IMR-90 (cell line): ENCODE data around the gene PDE6B. TPM values are rescaled to one million over a fixed set of nuclear protein-coding genes. Genes with fewer than 3 reads are reported as not detected.

Experiments used
- ATAC-seq: fragments of 200-7000 bp; cut with Tn5 transposase; 2 replicates; pipeline ENCODE4 v1.9.1; 2020; ENCODE audit warnings: low read depth, mild to moderate bottlenecking, moderate library complexity
- BruUV-seq: library from RNA; stranded (reverse); fragments of 400-500 nt; replicated peaks from 2 replicates; lab custom pipeline; 2021; lab: Mats Ljungman, UMichigan
- CTCF ChIA-PET: fragments of 300-600 bp; formaldehyde crosslinking; extraction: SDS; loops from one replicate; lab custom pipeline; 2021; ENCODE audit warnings: antibody characterized with exemption; lab: Yijun Ruan, JAX
- POLR2A ChIA-PET: fragments of 300-600 bp; sonication (Branson Sonifier 250); formaldehyde crosslinking; loops from one replicate; lab custom pipeline; 2022; ENCODE audit warnings: antibody characterized with exemption; ENCODE audit not compliant: unreplicated experiment; lab: Charles Lee
- DNase-seq: peaks from one replicate; pipeline ENCODE4 v3.0.0; 2013
- H2AFZ ChIP-seq: replicated peaks from 2 replicates; pipeline ENCODE3; 2013; ENCODE audit warnings: low read length, mild to moderate bottlenecking; ENCODE audit not compliant: poor library complexity
- H2AK5ac ChIP-seq: 2 replicates; pipeline ENCODE4 v1.6.1; 2013; ENCODE audit warnings: low read depth, low read length, inconsistent platforms
- H2AK9ac ChIP-seq: replicated peaks from 2 replicates; pipeline ENCODE3; 2013; ENCODE audit warnings: mild to moderate bottlenecking, low read depth, low read length, moderate library complexity; ENCODE audit not compliant: poor library complexity
- H2BK120ac ChIP-seq: 2 replicates; pipeline ENCODE4 v1.6.1; 2013; ENCODE audit warnings: low read depth, low read length, inconsistent platforms
- H2BK15ac ChIP-seq: 3 replicates; pipeline ENCODE4 v1.6.1; 2013; ENCODE audit warnings: low read depth, low read length, inconsistent platforms
- H2BK20ac ChIP-seq: 2 replicates; pipeline ENCODE4 v1.6.1; 2013; ENCODE audit warnings: low read depth, mild to moderate bottlenecking, inconsistent platforms, low read length, moderate library complexity
- H2BK5ac ChIP-seq: 2 replicates; pipeline ENCODE4 v1.6.1; 2013; ENCODE audit warnings: mild to moderate bottlenecking, low read depth, low read length, inconsistent platforms; ENCODE audit not compliant: poor library complexity, severe bottlenecking
- H3K14ac ChIP-seq: replicated peaks from 2 replicates; pipeline ENCODE4 v1.6.1; 2013; ENCODE audit warnings: low read depth, low read length, inconsistent platforms
- H3K18ac ChIP-seq: 2 replicates; pipeline ENCODE4 v1.6.1; 2013; ENCODE audit warnings: low read depth, low read length, control low read depth
- H3K23ac ChIP-seq: 2 replicates; pipeline ENCODE4 v1.6.1; 2013; ENCODE audit warnings: low read depth, low read length, inconsistent platforms
- H3K27ac ChIP-seq: 2 replicates; pipeline ENCODE4 v1.5.1; 2013; ENCODE audit warnings: mild to moderate bottlenecking, control low read depth, low read length; ENCODE audit not compliant: insufficient read depth
- H3K27me3 ChIP-seq: 2 replicates; pipeline ENCODE4 v1.6.1; 2013; ENCODE audit warnings: low read length; ENCODE audit not compliant: control insufficient read depth, insufficient read depth
- H3K36me3 ChIP-seq: 2 replicates; pipeline ENCODE4 v1.6.1; 2013; ENCODE audit warnings: low read length, mixed read lengths; ENCODE audit not compliant: control insufficient read depth, insufficient read depth
- H3K4ac ChIP-seq: 2 replicates; pipeline ENCODE4 v1.6.1; 2013; ENCODE audit warnings: low read depth, low read length, inconsistent platforms
- H3K4me1 ChIP-seq: 2 replicates; pipeline ENCODE4 v1.6.1; 2013; ENCODE audit warnings: low read length, mixed read lengths; ENCODE audit not compliant: control insufficient read depth, insufficient read depth
- H3K4me2 ChIP-seq: 2 replicates; pipeline ENCODE4 v1.6.1; 2013; ENCODE audit warnings: low read depth, mild to moderate bottlenecking, control low read depth, low read length, moderate library complexity
- H3K4me3 ChIP-seq: 2 replicates; pipeline ENCODE4 v1.5.1; 2013; ENCODE audit warnings: low read depth, mild to moderate bottlenecking, control low read depth, low read length, moderate library complexity; ENCODE audit not compliant: insufficient read depth
- H3K56ac ChIP-seq: 2 replicates; pipeline ENCODE4 v1.6.1; 2013; ENCODE audit warnings: low read length, inconsistent platforms; ENCODE audit not compliant: insufficient read depth; ENCODE audit errors: extremely low read depth
- H3K79me1 ChIP-seq, 2 experiments: 2 replicates each; pipeline ENCODE4 v1.6.1; 2013; ENCODE audit warnings: low read length in 2 of 2, inconsistent platforms in 1 of 2, low read depth in 1 of 2
- H3K9ac ChIP-seq: 2 replicates; pipeline ENCODE4 v1.6.1; 2013; ENCODE audit warnings: low read depth, low read length, control low read depth
- H3K9me1 ChIP-seq: 2 replicates; pipeline ENCODE4 v1.6.1; 2013; ENCODE audit warnings: low read length, inconsistent platforms; ENCODE audit not compliant: insufficient read depth
- H3K9me3 ChIP-seq: 2 replicates; pipeline ENCODE4 v1.6.1; 2013; ENCODE audit warnings: low read length; ENCODE audit not compliant: control insufficient read depth, insufficient read depth
- H4K20me1 ChIP-seq: 2 replicates; pipeline ENCODE4 v1.6.1; 2013; ENCODE audit warnings: low read length, inconsistent platforms; ENCODE audit not compliant: insufficient read depth
- H4K5ac ChIP-seq: 2 replicates; pipeline ENCODE4 v1.6.1; 2013; ENCODE audit warnings: mild to moderate bottlenecking, low read depth, low read length, control low read depth
- H4K8ac ChIP-seq, 2 experiments: 2 replicates each; pipeline ENCODE4 v1.6.1; 2013; ENCODE audit warnings: low read depth in 2 of 2, low read length in 2 of 2, control low read depth in 1 of 2, inconsistent platforms in 1 of 2
- H4K91ac ChIP-seq: 2 replicates; pipeline ENCODE4 v1.6.1; 2013; ENCODE audit warnings: low read depth, low read length, inconsistent platforms; ENCODE audit not compliant: insufficient read depth
- CEBPB ChIP-seq: IDR thresholded peaks from 2 replicates; pipeline ENCODE4 v1.6.1; 2012; ENCODE audit warnings: low read depth, low read length, improper control_type of control experiment
- MAZ ChIP-seq: IDR thresholded peaks from 2 replicates; pipeline ENCODE4 v1.6.1; 2012; ENCODE audit warnings: low read depth, mild to moderate bottlenecking, low read length, improper control_type of control experiment, moderate library complexity, borderline replicate concordance
- MXI1 ChIP-seq: IDR thresholded peaks from 2 replicates; pipeline ENCODE4 v1.6.1; 2012; ENCODE audit warnings: low read depth, mild to moderate bottlenecking, low read length, moderate library complexity, borderline replicate concordance
- NFE2L2 ChIP-seq: fragments of 150-350 bp; IDR thresholded peaks from 2 replicates; pipeline ENCODE4 v1.6.1; 2016; ENCODE audit warnings: low read depth, mild to moderate bottlenecking, low read length
- RAD21 ChIP-seq: IDR thresholded peaks from 2 replicates; pipeline ENCODE4 v1.6.1; 2012; ENCODE audit warnings: low read length, improper control_type of control experiment
- RCOR1 ChIP-seq: IDR thresholded peaks from 2 replicates; pipeline ENCODE4 v1.6.1; 2012; ENCODE audit warnings: mild to moderate bottlenecking, low read length, improper control_type of control experiment; ENCODE audit not compliant: insufficient replicate concordance
- RFX5 ChIP-seq: IDR thresholded peaks from 2 replicates; pipeline ENCODE4 v1.8.0; 2012; ENCODE audit warnings: low read depth, mild to moderate bottlenecking, low read length, moderate library complexity
- WGBS, 2 experiments: methylation state at CpG; one replicate each; pipeline versions ENCODE4 v1.1.5 to v1.1.7; 2013; ENCODE audit warnings: missing lambda C conversion rate in 2 of 2; ENCODE audit not compliant: insufficient read length in 1 of 2; ENCODE audit errors: extremely low coverage in 2 of 2; 5-methylcytosine and 5-hydroxymethylcytosine counted together
- dilution Hi-C: fragments of 300-500 bp; cut with HindIII; formaldehyde crosslinking; loops from one replicate; pipeline ENCODE4 v1.14.3; 2018; ENCODE audit warnings: low sequenced_read_pairs; ENCODE audit not compliant: unreplicated experiment
- in situ Hi-C: fragments of 300-500 bp; cut with MboI; formaldehyde crosslinking; loops from 3 replicates; pipeline ENCODE4 v1.14.3; 2019; ENCODE audit warnings: low sequenced_read_pairs, inconsistent platforms, mixed read lengths
- intact Hi-C: fragments of 100-400 bp; cut with micrococcal nuclease; formaldehyde crosslinking; loops from 2 replicates; pipeline ENCODE4 v1.10.0; 2022
- polyA plus RNA-seq, 3 experiments: library from polyadenylated mRNA; depleted of rRNA; stranded (reverse); fragments of >200 nt; gene quantifications; 2 replicates each; pipeline ENCODE4 v1.2.3, GENCODE V29; 2012; ENCODE audit warnings: low replicate concordance in 1 of 3
- total RNA-seq: library from RNA; depleted of rRNA; stranded (reverse); fragments of >200 nt; gene quantifications from 2 replicates; pipeline ENCODE4 v1.2.3, GENCODE V29; 2012
- TF ChIP-seq, protein P1 (sequence below): fragments of 150-350 bp; IDR thresholded peaks from 2 replicates; pipeline ENCODE4 v1.6.1; 2017; ENCODE audit warnings: mild to moderate bottlenecking, antibody characterized with exemption, low read length, low read depth
- TF ChIP-seq, protein P2 (sequence below): fragments of 150-350 bp; IDR thresholded peaks from 2 replicates; pipeline ENCODE4 v1.6.1; 2016; ENCODE audit warnings: low read depth, mild to moderate bottlenecking, low read length, moderate library complexity, borderline replicate concordance
- TF ChIP-seq, protein P3 (sequence below): conservative IDR thresholded peaks from 2 replicates; pipeline ENCODE4 v1.5.1; 2012; ENCODE audit warnings: mild to moderate bottlenecking, low read depth, low read length, improper control_type of control experiment

The PDE6B gene
- total and polyA plus RNA-seq, 2 of the 4 experiments (the other 2 are of a cell fraction): under 0.01 TPM; not detected in 1

DNA sequence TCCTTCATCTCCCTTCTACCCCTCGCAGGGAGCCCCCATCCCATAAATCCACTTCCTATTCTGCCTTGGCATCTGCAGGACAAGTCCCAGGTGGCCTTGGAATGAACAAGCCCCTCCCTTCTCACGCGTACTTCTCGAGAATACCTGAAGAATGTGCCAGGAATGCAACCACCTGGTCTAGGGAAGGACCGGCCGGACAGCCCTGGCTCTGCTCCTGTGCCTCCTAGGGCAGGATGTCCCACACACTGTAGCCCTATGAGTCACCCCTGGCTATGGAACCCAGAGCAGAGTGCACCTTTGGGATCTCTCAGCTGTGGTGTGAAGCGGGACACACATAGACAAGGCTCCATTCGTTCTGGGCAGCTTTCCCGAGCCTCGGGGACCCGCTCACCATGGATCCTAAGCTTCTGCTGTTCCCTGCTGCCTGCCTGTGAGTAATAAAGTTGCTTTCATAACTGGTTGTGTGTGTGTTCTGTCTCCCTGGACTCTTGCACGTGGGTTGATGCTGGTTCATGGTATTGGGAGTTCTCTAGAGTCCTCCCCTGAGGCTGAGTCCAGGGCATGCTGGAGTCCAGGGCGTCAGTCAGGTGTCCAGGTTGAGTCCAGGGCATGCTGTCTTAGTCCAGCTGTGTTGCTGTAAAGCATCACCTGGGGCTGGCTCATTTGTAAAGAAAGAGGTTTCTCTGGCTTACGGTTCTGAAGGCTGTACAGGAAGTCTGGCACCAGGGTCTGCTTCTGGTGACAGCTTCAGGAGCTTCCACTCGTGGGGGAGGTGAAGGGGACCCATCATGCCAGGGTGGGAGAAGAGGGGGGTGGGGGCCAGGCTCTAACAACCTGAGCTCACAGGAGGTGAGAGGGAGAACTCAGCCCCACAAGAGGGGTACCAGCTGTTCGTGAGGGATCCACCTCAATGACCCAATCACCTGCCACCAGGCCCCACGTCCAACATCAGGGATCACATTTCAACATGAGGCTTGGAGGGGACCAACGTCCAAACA lies 7.4 kb upstream of the PDE6B start:
- no peak overlapping the region for H2BK15ac ChIP-seq
- dilution Hi-C loops: no loop called here
- in situ Hi-C loops: no loop called here
- H2AFZ ChIP-seq: no peak overlapping the region
- H4K5ac ChIP-seq: no peak overlapping the region
- H2BK20ac ChIP-seq: no peak overlapping the region
- H3K79me1 ChIP-seq: no peaks in the 10 kb centered on the region
- no peaks in the 10 kb centered on the region for H3K27me3 ChIP-seq
- no peak overlapping the region for H3K18ac ChIP-seq
- no peak for TF ChIP-seq RFX5
- TF ChIP-seq NFE2L2: no peak
- no peak for TF ChIP-seq RCOR1
- TF ChIP-seq, protein P1, sequence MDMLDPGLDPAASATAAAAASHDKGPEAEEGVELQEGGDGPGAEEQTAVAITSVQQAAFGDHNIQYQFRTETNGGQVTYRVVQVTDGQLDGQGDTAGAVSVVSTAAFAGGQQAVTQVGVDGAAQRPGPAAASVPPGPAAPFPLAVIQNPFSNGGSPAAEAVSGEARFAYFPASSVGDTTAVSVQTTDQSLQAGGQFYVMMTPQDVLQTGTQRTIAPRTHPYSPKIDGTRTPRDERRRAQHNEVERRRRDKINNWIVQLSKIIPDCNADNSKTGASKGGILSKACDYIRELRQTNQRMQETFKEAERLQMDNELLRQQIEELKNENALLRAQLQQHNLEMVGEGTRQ: no peak
- TF ChIP-seq CEBPB: no peak
- TF ChIP-seq MAZ: no peak
- TF ChIP-seq RAD21: no peak
- TF ChIP-seq, protein P2, sequence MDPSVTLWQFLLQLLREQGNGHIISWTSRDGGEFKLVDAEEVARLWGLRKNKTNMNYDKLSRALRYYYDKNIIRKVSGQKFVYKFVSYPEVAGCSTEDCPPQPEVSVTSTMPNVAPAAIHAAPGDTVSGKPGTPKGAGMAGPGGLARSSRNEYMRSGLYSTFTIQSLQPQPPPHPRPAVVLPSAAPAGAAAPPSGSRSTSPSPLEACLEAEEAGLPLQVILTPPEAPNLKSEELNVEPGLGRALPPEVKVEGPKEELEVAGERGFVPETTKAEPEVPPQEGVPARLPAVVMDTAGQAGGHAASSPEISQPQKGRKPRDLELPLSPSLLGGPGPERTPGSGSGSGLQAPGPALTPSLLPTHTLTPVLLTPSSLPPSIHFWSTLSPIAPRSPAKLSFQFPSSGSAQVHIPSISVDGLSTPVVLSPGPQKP: no peak
- TF ChIP-seq, protein P3, sequence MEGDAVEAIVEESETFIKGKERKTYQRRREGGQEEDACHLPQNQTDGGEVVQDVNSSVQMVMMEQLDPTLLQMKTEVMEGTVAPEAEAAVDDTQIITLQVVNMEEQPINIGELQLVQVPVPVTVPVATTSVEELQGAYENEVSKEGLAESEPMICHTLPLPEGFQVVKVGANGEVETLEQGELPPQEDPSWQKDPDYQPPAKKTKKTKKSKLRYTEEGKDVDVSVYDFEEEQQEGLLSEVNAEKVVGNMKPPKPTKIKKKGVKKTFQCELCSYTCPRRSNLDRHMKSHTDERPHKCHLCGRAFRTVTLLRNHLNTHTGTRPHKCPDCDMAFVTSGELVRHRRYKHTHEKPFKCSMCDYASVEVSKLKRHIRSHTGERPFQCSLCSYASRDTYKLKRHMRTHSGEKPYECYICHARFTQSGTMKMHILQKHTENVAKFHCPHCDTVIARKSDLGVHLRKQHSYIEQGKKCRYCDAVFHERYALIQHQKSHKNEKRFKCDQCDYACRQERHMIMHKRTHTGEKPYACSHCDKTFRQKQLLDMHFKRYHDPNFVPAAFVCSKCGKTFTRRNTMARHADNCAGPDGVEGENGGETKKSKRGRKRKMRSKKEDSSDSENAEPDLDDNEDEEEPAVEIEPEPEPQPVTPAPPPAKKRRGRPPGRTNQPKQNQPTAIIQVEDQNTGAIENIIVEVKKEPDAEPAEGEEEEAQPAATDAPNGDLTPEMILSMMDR: no peak
- TF ChIP-seq MXI1: no peak
- H3K27ac ChIP-seq: no peak overlapping the region
- no peak overlapping the region for H2BK120ac ChIP-seq
- POLR2A ChIA-PET: no interaction called here
- no peak for DNase-seq
- H3K4me2 ChIP-seq: no peak overlapping the region
- CTCF ChIA-PET: no interaction called here
- H2AK9ac ChIP-seq: no peak overlapping the region
- H2AK5ac ChIP-seq: no peak overlapping the region
- H3K14ac ChIP-seq: no peak overlapping the region
- H4K8ac ChIP-seq: no peak overlapping the region
- H4K91ac ChIP-seq: no peak overlapping the region
- ATAC-seq: no peak
- H3K9ac ChIP-seq: no peak overlapping the region
- no peak overlapping the region for H3K23ac ChIP-seq
- 39% methylated on average over 2 of the region's 18 CpGs; no CpG with 5 or more reads in 1 of the 2 experiments for WGBS, 2 experiments
- no peaks in the 10 kb centered on the region for H4K20me1 ChIP-seq
- H3K9me3 ChIP-seq: peaks cover 9% of the 10 kb centered on the region
- H3K56ac ChIP-seq: no peak overlapping the region
- H3K4ac ChIP-seq: no peak overlapping the region
- no peaks in the 10 kb centered on the region for H3K36me3 ChIP-seq
- no peak overlapping the region for H3K4me3 ChIP-seq
- no TSS peak for BruUV-seq
- intact Hi-C loops: no loop called here
- no peaks in the 10 kb centered on the region for H3K9me1 ChIP-seq
- no peak overlapping the region for H2BK5ac ChIP-seq
- no peaks in the 10 kb centered on the region for H3K4me1 ChIP-seq
